SJCRH30 (cell line): ENCODE data around the gene INHA. TPM values are rescaled to one million over a fixed set of nuclear protein-coding genes. Genes with fewer than 3 reads are reported as not detected.

Experiments
- DNase-seq, 2 experiments: peaks; one replicate each; pipeline ENCODE4 v3.0.0-alpha.2; 2015 to 2020
- H3K27ac ChIP-seq: fragments of 250-450 bp; sonication (Bioruptor Pico); 2 replicates; pipeline ENCODE4 v1.5.1; 2020; ENCODE audit warnings: mild to moderate bottlenecking, moderate library complexity
- H3K27me3 ChIP-seq: fragments of 250-450 bp; sonication (Bioruptor Pico); 2 replicates; pipeline ENCODE4 v1.5.1; 2020; ENCODE audit warnings: mild to moderate bottlenecking, moderate library complexity
- H3K36me3 ChIP-seq: fragments of 250-450 bp; sonication (Bioruptor Pico); 2 replicates; pipeline ENCODE4 v1.5.1; 2020; ENCODE audit warnings: mild to moderate bottlenecking, moderate library complexity
- H3K4me1 ChIP-seq: fragments of 250-450 bp; sonication (Bioruptor Pico); 2 replicates; pipeline ENCODE4 v1.5.1; 2020; ENCODE audit warnings: mild to moderate bottlenecking, moderate library complexity
- H3K4me3 ChIP-seq: fragments of 250-450 bp; sonication (Bioruptor Pico); 2 replicates; pipeline ENCODE4 v1.5.1; 2020; ENCODE audit warnings: mild to moderate bottlenecking, moderate library complexity
- H3K9me3 ChIP-seq: fragments of 250-450 bp; sonication (Bioruptor Pico); replicated peaks from 2 replicates; pipeline ENCODE4 v1.5.1; 2020; ENCODE audit warnings: mild to moderate bottlenecking, moderate library complexity
- total RNA-seq: library from RNA; depleted of rRNA; stranded (reverse); fragments of >200 nt; shearing (Covaris generic); gene quantifications from 2 replicates; pipeline ENCODE4 v1.2.3, GENCODE V29; 2014

INHA gene
- total RNA-seq, 1 experiment from 2014 or later, result 0.65 TPM

DNA sequence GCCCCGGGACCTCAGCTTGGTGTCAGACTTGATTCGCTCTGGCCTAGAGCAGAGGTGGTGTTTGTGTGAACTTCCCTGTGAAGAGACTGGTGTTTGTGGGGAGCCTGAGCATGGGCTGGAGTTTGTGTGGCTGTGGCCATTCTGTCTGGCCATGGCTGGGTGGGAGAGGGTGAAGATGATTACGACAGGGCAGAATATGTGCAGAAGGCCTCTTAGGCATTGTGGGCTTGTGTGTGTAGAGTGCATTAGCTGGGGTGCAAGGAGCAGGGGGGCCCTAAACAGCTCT is 11.3 kb upstream of the INHA start:
- peak overlapping the region; percentile 85 for H3K27ac ChIP-seq
- H3K9me3 ChIP-seq, result no peaks in the 10 kb centered on the region
- DNase-seq, result no peak
- no peaks in the 10 kb centered on the region for H3K27me3 ChIP-seq
- H3K4me3 ChIP-seq, result no peak overlapping the region
- no peaks in the 10 kb centered on the region for H3K36me3 ChIP-seq
- peaks cover 38% of the 10 kb centered on the region for H3K4me1 ChIP-seq

DNA sequence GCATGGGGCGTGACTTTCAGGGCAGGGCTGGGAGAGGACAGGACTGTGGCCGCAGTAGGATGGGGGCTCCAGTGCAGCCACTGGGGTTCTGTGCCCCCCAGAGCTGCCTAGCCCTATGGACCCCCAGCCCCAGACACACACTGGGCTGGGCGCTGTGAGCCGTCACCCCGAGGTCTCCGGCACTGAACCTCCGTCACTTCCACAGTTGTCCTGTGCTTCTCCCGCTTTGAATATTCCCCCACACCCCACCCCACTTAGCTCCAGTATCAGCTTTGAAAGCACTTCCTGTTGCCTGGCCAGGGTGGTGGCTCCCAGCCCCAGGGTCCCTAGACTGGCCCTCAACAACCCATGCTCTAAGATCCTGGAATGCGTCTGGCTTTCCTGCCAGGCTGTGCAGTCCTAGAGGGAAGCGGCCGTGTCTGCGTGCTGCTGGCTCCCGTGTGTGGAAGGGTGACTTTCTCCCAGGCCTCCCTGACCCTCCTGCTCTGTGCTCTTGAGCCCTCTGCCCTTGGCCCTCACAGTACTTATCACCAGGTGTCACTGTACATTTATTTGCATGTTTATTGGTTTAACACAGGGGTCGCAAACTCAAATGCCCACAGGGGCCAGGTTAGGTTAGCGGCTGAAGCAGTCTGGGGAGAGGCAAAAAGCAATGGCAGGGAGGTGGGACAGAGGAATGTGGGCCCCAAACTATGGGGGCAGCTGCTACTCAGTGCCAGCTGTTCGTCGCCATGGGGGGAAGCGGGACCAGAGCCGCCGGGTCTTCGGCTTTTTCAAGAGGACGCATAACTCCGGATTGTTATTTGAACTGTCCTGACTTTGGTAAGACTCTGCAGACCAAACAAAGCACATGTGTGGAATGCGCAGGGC is 10.7 kb upstream of the INHA start:
- H3K4me3 ChIP-seq, result 0 out of 2 replicates have a peak overlapping the region, but pooled peaks have one; percentile 1
- H3K9me3 ChIP-seq, result no peaks in the 10 kb centered on the region
- H3K4me1 ChIP-seq, result peaks cover 38% of the 10 kb centered on the region

DNA sequence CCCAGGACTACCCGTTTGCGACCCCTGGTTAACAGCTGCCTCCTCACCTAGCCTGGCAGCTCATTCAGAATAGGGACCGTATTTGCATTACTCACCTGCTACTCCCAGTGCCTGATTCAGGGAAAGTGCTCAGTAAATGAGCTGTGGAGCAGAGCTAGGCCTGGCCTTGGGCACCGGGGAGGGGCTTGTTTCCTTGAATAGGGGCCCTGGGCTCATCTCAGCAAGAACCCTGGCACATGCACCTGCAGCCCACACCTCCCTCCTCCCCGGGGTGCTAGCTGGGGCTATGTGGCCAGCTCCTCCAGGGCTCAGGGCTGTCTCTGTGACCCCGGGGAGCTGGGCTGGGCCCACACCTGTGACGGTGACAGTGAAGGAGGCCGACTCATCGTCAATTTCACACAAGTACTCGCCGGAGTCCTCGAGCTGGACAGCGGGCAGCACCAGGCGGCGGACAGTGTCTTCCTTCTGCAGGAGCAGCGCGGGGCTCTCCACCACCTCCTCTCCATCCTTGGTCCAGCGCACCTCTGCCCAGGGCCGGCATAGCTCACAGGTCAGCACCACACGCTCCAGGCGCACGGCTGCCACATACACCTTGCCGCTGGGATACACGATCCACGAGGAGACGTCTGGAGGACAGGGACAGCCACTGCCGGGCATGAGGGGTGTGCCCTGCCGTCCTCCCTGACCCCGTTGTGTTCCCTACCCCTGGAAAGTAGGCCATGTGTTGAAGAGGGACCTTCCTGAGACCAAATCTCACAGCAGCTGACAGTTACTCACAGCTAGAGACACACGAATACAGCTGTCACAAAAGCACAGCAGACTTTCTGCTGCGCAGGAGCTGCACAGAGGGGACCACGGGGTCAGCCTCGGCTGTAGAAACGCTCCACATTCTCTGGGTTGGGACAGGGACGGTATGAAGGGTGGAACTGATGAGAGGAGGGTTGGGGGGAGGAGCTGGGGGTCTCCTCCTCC is 9.8 kb upstream of the INHA start:
- H3K4me3 ChIP-seq, result no peak overlapping the region
- DNase-seq, result peak in 1 of 2 experiments; percentile 45
- peak overlapping the region; percentile 85 for H3K27ac ChIP-seq
- H3K9me3 ChIP-seq, result no peaks in the 10 kb centered on the region
- no peaks in the 10 kb centered on the region for H3K27me3 ChIP-seq
- peaks cover 38% of the 10 kb centered on the region for H3K4me1 ChIP-seq
- H3K36me3 ChIP-seq, result no peaks in the 10 kb centered on the region

More for the DNA sequence above, 10.7 kb upstream of the INHA start:
- H3K36me3 ChIP-seq, result no peaks in the 10 kb centered on the region
- no peaks in the 10 kb centered on the region for H3K27me3 ChIP-seq
- H3K27ac ChIP-seq, result peak overlapping the region; percentile 85
- peak; percentile 84 to 86 for DNase-seq

DNA sequence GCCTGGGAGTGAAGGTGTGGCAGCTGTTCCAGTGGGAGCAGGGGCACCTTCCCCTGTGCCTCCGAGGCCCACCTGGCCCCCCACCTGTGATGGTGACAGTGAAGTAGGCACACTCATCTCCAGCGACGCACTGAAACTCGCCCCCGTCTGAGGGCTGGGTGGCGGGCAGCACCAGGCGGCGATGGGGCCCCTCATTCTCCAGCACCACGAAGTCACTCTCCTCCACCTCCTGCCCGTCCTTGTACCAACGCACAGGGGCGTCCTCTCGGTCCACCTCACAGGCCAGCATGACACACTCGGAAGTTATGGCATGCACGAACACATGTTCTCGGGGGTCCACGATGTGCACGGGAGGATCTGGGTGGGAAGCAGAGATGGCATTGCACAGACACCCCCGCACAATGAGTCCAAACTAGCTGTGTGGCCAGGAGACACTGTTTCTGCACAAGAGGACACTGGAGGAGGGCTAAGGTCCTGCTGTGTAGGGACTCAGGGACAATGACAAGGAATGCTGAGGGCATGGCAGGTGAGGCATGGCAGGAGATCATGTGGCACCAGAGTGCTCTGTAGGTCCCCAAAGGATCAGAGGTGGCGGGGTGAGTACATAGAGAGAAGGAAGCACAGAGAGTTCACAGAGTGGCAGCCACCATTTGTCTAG is 8.7 kb upstream of the INHA start:
- DNase-seq, result no peak
- Histone ChIP-seq H3K27ac (no peak overlapping the region), H3K36me3 (peaks cover 2% of the 10 kb centered on the region; the same call in 1 of the 2 replicates), H3K4me3 (no peak overlapping the region), H3K9me3 (no peaks in the 10 kb centered on the region), H3K27me3 (no peaks in the 10 kb centered on the region), H3K4me1 (peaks cover 38% of the 10 kb centered on the region)

DNA sequence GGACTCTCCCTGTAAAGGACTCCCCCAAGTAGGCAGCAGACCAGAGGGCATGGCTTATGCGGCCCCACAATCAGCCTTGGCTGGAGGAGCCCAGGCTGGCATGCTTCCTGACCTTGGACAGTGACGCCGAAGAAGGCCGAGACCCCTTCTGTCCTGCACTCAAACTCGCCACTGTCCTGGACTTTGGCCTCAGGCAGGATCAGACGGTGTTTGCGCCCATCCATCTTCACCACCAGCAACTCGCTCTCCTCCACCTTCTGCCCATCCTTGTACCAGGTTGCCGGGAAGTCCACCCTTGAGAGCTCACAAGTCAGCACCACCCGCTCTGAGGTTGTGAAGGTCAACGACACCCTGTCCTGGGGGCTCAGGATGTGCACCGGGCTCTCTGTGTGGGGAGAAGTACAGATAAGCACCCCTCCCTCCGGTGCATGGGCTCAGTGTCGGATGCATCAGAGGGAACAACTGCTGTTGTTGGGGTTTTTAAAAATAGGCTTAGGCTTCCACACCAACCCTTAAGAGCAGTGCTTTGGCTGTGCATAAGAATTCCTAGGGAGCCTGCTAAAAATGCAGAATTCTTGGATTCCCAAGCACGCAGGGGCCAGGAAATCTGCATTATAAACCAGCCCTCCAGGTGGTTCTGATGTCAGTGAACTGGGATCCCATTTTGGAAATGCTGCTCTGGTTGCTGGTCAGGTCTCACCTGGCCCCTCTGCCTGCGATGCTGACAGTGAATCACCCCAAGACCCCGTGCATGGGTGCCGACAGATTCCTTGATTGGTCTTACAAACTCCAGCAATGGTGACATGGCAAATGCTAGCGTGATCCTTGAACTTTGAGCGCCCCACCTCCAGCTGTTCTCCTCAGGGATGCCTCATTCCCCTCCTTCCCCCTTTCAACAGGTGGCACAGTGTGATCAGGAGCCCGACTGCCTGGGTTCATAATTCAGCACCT is 6.7 kb upstream of the INHA start:
- no peak for DNase-seq
- Histone ChIP-seq H3K27me3 (no peaks in the 10 kb centered on the region), H3K4me1 (peaks cover 40% of the 10 kb centered on the region), H3K27ac (no peak overlapping the region), H3K9me3 (no peaks in the 10 kb centered on the region), H3K36me3 (peaks cover 10% of the 10 kb centered on the region), H3K4me3 (no peak overlapping the region)

DNA sequence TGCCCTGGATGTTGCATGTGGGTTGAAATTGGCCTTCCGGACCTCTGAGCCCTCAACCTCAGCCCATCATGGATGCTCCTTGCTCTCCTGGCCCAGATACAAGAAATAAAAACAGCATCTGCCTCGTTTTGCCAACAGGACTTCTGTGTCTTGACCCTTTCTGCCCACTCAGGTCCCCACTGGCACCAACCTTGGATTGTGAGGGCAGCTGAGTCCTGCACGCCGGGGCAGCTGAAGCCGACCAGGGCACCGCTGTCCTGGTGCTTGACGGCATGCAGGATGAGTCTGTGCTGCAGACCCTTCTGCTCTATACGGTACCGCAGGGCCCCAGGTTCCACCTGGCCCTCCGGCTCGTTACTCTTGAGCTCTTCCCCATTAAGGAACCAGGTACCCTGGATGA is 5.5 kb upstream of the INHA start:
- H3K9me3 ChIP-seq, result no peaks in the 10 kb centered on the region
- no peak overlapping the region for H3K4me3 ChIP-seq
- H3K27me3 ChIP-seq, result no peaks in the 10 kb centered on the region
- H3K27ac ChIP-seq, result no peak overlapping the region
- DNase-seq, result no peak
- peaks cover 28% of the 10 kb centered on the region for H3K4me1 ChIP-seq
- H3K36me3 ChIP-seq, result peaks cover 10% of the 10 kb centered on the region

DNA sequence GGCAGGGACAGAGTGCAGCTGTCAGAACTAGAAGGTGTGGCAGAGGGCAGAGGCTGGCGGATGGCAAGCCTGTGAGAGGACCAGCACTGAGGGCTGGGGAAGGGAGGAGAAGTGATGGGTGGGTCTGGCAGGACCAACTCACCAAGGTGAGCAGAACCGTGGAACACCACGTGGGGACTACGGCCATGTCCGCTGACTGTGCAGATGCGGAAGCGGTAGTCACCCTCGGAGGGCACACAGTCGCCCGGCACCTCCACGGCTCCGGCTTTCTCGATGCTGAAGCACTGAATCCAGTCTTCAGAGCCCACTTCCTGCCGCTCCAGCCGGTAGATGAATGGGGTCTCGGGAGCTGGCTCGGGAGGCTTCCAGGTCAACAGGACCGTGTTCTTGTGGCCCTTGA is 5.0 kb upstream of the INHA start:
- Histone ChIP-seq H3K4me3 (no peak overlapping the region), H3K9me3 (no peaks in the 10 kb centered on the region), H3K27me3 (no peaks in the 10 kb centered on the region), H3K27ac (no peak overlapping the region), H3K36me3 (peaks cover 10% of the 10 kb centered on the region), H3K4me1 (peaks cover 28% of the 10 kb centered on the region)
- DNase-seq, result no peak

DNA sequence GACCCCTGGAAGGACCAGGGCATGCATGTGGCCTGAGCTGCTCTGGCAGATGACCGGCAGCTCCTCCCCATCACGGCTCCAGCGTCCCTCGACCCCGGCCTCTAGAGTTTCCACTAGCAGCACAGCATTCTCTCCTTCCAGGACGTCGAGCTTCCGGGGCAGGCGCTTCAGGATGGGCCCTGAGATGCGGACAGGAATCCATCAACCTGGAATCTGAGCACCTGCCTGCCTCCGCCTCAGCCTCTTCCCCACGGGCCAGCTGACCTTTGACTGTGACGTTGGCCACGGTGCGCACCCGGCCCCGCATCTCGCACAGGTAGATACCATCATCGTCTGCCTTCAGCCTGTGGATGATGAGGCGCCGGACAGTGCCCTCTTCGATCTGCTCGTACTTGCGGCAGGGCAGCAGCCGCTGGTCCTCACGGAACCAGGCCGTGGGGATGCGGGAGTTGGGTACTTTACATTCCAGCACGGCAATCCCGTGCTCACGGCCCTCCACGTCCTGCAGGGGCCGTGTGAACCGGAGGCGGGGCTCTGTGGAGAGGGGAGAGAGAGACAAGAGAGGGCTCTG is 4.2 kb upstream of the INHA start:
- Histone ChIP-seq H3K36me3 (peaks cover 10% of the 10 kb centered on the region), H3K9me3 (no peaks in the 10 kb centered on the region), H3K4me1 (peaks cover 23% of the 10 kb centered on the region), H3K27me3 (no peaks in the 10 kb centered on the region), H3K4me3 (no peak overlapping the region), H3K27ac (no peak overlapping the region)
- DNase-seq, result no peak

DNA sequence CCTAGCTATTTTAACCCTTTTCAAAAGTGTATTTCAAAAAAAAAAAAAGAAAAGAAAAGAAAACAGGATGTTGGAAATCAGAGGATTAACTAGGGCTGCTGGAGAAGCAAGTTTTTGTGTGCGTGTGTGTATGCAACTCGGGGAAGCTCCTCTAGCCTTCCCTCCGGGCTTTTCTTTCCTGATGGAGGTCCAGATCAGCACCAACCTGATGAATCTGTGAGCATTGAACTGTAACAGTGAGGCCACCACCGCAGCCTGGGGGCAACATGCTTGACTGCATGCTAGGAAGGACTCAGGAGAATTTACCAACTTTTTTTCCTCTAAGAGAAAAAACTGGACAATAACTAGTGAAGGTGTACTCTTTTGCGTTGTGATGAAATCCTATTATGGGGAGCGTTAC is 3.1 kb upstream of the INHA start:
- Histone ChIP-seq H3K36me3 (peaks cover 10% of the 10 kb centered on the region), H3K27ac (no peak overlapping the region), H3K27me3 (no peaks in the 10 kb centered on the region), H3K4me3 (no peak overlapping the region), H3K9me3 (no peaks in the 10 kb centered on the region), H3K4me1 (peaks cover 15% of the 10 kb centered on the region)
- peak; percentile 47 to 64 for DNase-seq

DNA sequence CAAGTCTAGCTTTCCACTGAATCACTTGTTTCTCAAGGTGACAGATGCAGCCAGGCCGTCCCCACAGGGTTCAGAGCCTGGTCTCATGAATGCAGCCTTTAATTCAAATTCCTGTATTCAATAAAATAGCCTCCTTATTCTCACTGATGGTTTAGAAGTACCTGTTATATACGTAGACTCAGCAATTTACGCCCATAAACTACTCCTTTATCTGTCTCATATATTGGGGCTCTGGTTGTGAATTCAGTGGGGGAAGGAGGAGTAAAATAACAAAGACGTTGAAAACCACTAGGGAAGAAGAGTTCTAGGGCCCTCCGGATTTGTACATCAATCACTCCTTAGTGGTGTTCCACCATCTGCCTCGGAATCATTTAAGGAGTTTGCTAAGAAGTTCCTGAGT is 2.5 kb upstream of the INHA start:
- DNase-seq, result no peak
- peaks cover 15% of the 10 kb centered on the region for H3K4me1 ChIP-seq
- H3K36me3 ChIP-seq, result peaks cover 10% of the 10 kb centered on the region
- H3K27me3 ChIP-seq, result no peaks in the 10 kb centered on the region
- no peaks in the 10 kb centered on the region for H3K9me3 ChIP-seq
- H3K4me3 ChIP-seq, result peak overlapping the region; percentile 94
- no peak overlapping the region for H3K27ac ChIP-seq

DNA sequence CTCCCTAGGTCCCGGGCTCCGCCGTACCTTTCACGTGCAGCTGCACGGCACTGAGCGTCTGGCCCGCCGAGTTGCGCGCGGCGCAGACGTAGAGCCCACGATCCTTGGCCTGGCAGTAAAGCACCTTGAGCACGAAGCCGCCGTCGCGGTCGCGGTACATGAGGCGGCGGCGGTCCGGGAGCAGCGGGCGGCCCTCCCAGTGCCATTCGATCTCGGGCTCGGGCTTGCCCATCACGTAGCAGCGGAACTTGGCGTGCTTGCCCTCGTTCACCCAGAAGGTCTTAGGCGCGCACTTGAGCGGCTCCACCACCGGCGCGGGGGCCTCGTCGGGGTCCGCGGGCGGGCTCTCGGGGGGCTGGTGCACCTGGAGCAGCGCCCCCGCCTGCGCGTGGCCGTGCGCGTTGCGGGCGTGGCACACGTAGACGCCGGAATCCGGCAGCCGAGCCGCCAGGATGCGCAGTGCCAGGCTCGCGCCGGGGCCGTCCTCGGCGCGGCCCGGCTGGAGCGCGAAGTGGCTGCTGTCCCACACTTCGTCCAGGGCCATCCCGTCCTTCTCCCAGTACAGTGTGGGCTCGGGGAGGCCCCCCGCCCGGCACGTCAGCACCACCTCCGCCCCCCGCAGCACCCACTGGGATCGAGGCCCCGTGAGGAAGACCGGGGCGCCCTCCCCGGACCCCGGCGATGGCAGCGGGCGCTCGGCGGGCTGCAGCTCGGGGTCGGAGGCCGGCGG is 1.8 kb upstream of the INHA start:
- Histone ChIP-seq H3K36me3 (peaks cover 10% of the 10 kb centered on the region), H3K27ac (peak overlapping the region; percentile 83; the same call in 1 of the 2 replicates), H3K9me3 (no peaks in the 10 kb centered on the region), H3K27me3 (no peaks in the 10 kb centered on the region), H3K4me3 (peak overlapping the region; percentile 94), H3K4me1 (peaks cover 15% of the 10 kb centered on the region)
- DNase-seq, result peak in 1 of 2 experiments; percentile 33

DNA sequence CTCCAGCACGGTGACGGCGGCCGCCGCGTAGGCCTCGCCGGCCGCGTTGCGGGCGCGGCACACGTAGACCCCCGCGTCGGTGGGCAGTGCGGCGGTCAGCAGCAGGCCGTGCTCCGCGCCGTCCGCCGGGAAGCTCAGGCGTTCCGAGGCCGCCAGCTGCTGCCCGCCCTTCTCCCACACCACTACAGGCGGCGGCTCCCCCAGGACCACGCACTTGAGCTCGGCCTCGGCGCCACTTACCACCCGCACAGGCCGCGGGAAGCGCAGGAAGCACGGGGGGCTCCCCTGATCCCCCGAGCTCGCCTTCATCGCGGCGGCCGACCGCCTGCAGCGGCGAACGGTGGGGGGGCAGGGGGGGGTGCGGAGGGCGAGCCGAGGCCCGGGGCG is 1.2 kb upstream of the INHA start:
- peak; percentile 32 for DNase-seq
- no peaks in the 10 kb centered on the region for H3K9me3 ChIP-seq
- no peaks in the 10 kb centered on the region for H3K27me3 ChIP-seq
- peaks cover 10% of the 10 kb centered on the region for H3K36me3 ChIP-seq
- peak overlapping the region; percentile 83 for H3K27ac ChIP-seq
- peaks cover 15% of the 10 kb centered on the region for H3K4me1 ChIP-seq
- peak overlapping the region; percentile 94 for H3K4me3 ChIP-seq
